ENCODE measurements around the gene HSPB6.

Gene HSPB6

DNA sequence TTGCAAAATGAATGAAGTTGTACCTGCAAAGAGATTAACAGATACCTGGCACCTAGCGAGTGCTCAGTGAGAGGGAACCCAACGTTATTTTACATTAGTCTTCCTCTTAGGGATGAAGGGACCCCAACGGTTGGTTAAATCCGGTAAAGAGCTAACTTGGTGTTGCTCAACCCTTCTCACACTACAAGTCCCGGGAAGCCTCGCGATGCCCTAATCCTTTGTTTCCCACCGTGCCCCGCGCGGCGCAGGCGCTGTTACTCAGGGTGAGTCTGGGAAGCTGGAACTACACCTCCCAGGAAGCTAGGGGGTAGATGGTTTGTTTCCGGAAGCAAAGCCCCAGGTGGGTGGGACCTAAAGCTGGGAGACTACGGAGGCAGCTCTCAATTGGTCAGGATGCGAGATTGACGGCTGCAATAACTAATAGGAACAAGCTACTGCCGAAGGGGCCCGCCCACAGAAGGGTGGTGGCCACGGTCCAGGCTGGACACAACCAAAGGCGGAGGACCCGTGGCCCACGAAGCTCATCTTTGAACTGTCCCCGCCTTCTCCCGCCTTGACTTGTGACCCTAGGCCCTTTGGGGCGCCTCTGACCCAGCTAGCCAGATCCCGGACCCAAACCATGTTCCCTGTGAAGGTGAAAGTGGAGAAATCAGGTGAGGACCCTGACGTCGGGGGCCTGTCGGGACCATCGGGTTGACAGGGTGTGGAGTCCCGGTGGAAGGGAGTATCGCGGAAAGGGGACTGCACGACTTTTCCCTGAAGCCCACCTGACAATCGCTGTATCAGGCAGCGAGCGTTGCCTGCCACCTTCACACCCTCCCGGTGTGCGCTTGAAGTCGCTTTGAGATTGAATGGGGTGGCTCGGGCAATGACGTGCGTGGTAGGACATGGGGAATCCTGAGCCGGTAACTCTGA lies 8.5 kb downstream of the HSPB6 start, which contains the start of gene LIN37:
Gene LIN37, plus strand, starts transcription at position 471 of the 915 bp plus-strand sequence. Its CDS starts 149 bp downstream, at position 620.
- DNase-seq (ENCODE audit: low read depth) = peak; percentile 99
- H3K4me3 ChIP-seq (ENCODE audit: low read depth, low read length) = peak within 1 kb of the TSS; percentile 95
- TF ChIP-seq, protein P1, sequence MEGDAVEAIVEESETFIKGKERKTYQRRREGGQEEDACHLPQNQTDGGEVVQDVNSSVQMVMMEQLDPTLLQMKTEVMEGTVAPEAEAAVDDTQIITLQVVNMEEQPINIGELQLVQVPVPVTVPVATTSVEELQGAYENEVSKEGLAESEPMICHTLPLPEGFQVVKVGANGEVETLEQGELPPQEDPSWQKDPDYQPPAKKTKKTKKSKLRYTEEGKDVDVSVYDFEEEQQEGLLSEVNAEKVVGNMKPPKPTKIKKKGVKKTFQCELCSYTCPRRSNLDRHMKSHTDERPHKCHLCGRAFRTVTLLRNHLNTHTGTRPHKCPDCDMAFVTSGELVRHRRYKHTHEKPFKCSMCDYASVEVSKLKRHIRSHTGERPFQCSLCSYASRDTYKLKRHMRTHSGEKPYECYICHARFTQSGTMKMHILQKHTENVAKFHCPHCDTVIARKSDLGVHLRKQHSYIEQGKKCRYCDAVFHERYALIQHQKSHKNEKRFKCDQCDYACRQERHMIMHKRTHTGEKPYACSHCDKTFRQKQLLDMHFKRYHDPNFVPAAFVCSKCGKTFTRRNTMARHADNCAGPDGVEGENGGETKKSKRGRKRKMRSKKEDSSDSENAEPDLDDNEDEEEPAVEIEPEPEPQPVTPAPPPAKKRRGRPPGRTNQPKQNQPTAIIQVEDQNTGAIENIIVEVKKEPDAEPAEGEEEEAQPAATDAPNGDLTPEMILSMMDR (IDR thresholded peaks at IDR 0.05; ENCODE audit: insufficient read depth, low read depth, low read length, missing control alignments) = no peak

GRCh38 chr19:35746531-35746930 lies 10.3 kb downstream of the HSPB6 start:
- TF ChIP-seq, protein P1 (IDR thresholded peaks at IDR 0.05; ENCODE audit: insufficient read depth, low read depth, low read length, missing control alignments) = no peak
- peak overlapping the region; percentile 90 for H3K4me3 ChIP-seq (ENCODE audit: low read depth, low read length)
- DNase-seq (ENCODE audit: low read depth) = no peak

GRCh38 chr19:35746087-35746462 lies 10.8 kb downstream of the HSPB6 start:
- peak overlapping the region; percentile 90 for H3K4me3 ChIP-seq (ENCODE audit: low read depth, low read length)
- TF ChIP-seq, protein P1 (IDR thresholded peaks at IDR 0.05; ENCODE audit: insufficient read depth, low read depth, low read length, missing control alignments) = no peak

DNA sequence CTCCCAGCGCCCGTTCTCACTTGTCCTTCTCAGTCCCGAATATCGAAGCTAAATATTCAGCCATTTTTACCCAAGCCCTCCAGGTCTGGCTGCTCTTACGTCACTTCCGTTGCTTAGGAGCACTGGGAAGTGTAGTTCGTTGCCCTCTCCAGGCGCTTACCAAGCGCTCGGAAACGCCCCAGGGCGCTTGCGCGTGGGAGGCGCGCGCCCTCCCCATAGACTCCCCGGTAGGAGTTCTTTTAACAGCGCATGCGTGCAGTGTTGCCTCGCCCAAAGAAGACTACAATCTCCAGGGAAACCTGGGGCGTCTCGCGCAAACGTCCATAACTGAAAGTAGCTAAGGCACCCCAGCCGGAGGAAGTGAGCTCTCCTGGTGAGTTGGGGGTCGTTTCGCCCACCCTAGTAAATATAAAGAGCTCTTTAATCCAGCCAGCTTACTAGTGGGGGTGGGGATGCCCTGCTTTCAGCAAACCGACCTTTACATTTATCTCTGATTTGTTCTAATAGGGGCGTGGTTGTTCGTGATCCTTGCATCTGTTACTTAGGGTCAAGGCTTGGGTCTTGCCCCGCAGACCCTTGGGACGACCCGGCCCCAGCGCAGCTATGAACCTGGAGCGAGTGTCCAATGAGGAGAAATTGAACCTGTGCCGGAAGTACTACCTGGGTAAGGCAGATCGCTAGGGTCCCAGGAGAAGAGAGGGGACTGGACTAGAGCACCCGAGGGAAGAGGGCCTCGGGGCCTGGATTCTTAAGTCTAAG lies 11.3 kb downstream of the HSPB6 start, which contains the start of the genes PSENEN and U2AF1L4:
Gene PSENEN, plus strand, starts transcription at position 324 of the 759 bp plus-strand sequence. Its CDS starts 280 bp downstream, at position 604.
Gene U2AF1L4, minus strand, starts transcription at position 91 of the 759 bp plus-strand sequence. Its CDS starts 27 bp downstream, at position 64.
- peak; percentile 100 for DNase-seq (ENCODE audit: low read depth)
- TF ChIP-seq, protein P1 (IDR thresholded peaks at IDR 0.05; ENCODE audit: insufficient read depth, low read depth, low read length, missing control alignments) = no peak
- peak within 1 kb of the TSS; percentile 90 for H3K4me3 ChIP-seq (ENCODE audit: low read depth, low read length)

More at GRCh38 chr19:35746087-35746462, 10.8 kb downstream of the HSPB6 start:
- DNase-seq (ENCODE audit: low read depth) = no peak

- TF ChIP-seq, protein P1 (IDR thresholded peaks at IDR 0.05; ENCODE audit: insufficient read depth, low read depth, low read length, missing control alignments) = no peak
- H3K4me3 ChIP-seq (ENCODE audit: low read depth, low read length) = peak overlapping the region; percentile 90
- peak; percentile 96 for DNase-seq (ENCODE audit: low read depth)
Observed at GRCh38 chr19:35744430-35745327, 12.2 kb downstream of the HSPB6 start.

Measured in GM12865 (cell line).